C4-2B (cell line): ENCODE data around the gene PTPN2.

Experiments used
- H3K27ac ChIP-seq: fragments of 450-650 bp; 2 replicates; pipeline ENCODE4 v1.5.1; 2017
- ZFX ChIP-seq: fragments of 450-650 bp; IDR thresholded peaks from 2 replicates; pipeline ENCODE4 v1.6.1; 2017
- TF ChIP-seq, protein P1 (sequence below): fragments of 450-650 bp; conservative IDR thresholded peaks from 2 replicates; pipeline ENCODE4 v1.5.1; 2017; ENCODE audit warnings: mild to moderate bottlenecking

PTPN2 gene

GRCh38 chr18:12838178-12838634, 45.8 kb downstream of the PTPN2 start:
- H3K27ac ChIP-seq = peak overlapping the region; percentile 38
- TF ChIP-seq, protein P1, sequence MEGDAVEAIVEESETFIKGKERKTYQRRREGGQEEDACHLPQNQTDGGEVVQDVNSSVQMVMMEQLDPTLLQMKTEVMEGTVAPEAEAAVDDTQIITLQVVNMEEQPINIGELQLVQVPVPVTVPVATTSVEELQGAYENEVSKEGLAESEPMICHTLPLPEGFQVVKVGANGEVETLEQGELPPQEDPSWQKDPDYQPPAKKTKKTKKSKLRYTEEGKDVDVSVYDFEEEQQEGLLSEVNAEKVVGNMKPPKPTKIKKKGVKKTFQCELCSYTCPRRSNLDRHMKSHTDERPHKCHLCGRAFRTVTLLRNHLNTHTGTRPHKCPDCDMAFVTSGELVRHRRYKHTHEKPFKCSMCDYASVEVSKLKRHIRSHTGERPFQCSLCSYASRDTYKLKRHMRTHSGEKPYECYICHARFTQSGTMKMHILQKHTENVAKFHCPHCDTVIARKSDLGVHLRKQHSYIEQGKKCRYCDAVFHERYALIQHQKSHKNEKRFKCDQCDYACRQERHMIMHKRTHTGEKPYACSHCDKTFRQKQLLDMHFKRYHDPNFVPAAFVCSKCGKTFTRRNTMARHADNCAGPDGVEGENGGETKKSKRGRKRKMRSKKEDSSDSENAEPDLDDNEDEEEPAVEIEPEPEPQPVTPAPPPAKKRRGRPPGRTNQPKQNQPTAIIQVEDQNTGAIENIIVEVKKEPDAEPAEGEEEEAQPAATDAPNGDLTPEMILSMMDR = no peak
- TF ChIP-seq ZFX = no peak

- H3K27ac ChIP-seq = no peak overlapping the region; the same call in 1 of the 2 replicates
- no peak for TF ChIP-seq ZFX
- TF ChIP-seq, protein P1 = no peak
Measured at GRCh38 chr18:12837747-12838146, 46.3 kb downstream of the PTPN2 start.

DNA sequence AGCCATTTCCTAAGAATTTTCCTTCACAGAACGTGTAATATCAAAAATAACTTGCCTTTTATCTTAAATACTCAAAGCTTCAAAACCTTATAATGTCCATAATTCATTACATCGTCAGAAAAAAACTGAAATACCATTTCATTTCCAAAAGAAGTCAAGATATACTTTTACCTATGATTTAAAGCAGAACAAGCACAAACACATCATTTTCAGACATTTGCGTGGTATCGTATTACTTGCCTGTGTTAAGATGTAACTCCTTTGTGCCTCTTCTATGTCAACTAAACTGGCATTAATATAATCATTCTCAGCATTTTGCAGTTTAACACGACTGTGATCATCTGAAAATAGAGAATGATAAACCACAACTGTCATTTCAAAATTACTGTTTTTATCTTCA, 47.5 kb downstream of the PTPN2 start:
- TF ChIP-seq, protein P1 = no peak
- TF ChIP-seq ZFX = no peak
- H3K27ac ChIP-seq = no peak overlapping the region

DNA sequence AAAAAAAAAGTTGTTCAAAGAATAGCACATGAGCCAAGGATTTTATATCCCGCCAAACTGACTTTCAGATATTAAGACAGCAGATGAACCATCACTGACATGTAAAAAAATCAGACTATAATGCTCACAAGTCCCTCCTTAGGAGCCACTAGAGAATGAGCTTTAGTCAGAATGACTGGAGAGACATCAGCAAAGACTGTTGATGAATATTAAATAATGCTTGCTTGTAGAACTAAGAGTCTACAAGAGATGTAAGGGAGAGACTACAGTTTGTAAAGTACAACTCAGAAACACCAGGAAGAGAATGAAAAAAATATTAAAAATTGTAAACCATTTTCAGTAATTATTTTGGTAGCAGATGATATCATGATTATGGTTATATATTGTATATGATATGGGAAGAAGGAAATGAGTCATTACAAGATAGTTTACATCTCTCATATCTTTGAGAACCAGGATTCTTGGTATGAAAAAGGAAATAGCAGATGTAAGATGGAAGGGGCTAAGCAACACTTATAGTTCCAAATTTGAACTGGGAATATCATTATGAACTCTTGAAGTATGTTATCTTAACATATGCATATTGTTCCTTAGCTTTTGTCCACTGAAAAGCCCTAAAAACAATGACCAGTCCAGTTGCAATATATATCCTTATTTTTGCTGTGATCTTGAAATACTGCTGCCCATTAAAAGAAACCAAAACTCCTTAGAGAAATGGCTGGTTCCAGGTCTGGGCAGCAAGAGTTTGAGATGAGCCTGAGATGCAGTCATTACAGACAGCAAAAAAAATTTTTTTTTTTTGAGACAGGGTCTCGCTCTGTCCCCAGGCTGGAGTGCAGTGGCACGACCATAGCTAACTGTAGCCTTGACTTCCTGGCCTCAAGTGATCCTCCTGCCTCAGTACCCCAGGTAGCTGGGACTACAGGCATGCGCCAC, 55.7 kb downstream of the PTPN2 start:
- TF ChIP-seq, protein P1 = no peak
- no peak for TF ChIP-seq ZFX

GRCh38 chr18:12827588-12827987, 56.4 kb downstream of the PTPN2 start:
- no peak overlapping the region for H3K27ac ChIP-seq
- TF ChIP-seq ZFX = no peak
- TF ChIP-seq, protein P1 = no peak

More for the DNA sequence above, 55.7 kb downstream of the PTPN2 start:
- no peak overlapping the region for H3K27ac ChIP-seq

DNA sequence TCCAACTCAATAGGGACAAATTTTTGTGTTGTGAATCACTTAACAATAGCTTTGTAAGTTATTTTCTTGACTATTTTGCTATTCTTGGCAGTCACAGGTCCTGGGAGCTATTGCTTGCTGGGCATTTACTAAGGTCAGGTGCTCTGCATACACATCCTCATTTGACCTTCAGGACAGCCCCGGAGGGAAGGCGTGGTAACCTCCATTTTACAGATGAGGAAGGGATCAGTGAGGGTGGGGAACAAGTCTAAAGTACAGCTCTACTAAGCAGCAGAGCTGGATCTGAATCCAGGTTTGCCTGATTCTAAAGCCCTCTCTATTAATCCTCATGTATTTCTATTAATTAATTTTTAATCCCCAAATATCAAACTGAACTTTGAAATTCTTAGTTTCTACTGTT, 58.8 kb downstream of the PTPN2 start:
- no peak for TF ChIP-seq ZFX
- TF ChIP-seq, protein P1 = no peak

DNA sequence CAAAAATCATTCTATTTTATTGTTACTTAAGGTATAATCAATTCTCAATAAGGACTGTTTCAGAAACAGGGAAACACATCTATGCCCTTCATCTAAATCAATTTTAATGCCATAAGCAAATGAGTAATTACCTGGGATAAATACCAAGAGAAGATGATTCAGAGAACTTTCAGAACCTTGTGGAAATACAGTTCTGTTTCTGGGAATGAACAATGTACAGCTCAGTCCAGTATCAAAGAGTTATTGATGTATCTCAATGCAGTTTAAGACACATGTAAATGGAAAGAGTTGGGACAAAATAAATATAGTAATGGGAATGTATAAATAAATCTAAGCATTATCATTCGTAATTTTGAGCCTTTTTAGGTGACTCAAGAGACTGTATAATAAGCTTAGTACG, 60.1 kb downstream of the PTPN2 start:
- TF ChIP-seq, protein P1 = no peak
- TF ChIP-seq ZFX = no peak
- no peak overlapping the region for H3K27ac ChIP-seq

More for the DNA sequence above, 58.8 kb downstream of the PTPN2 start:
- no peak overlapping the region for H3K27ac ChIP-seq
